ENCODE data around the gene GPR156.
"Not testable (repeated sequence)": the region's sequence is repeated elsewhere in the genome, so short reads cannot be mapped to it uniquely, and the experiment has no call there.

Gene GPR156

GRCh38 chr3:120284747-120285507, at the start of gene GPR156:
Gene GPR156, minus strand, starts transcription at chr3:120285222. Its CDS starts 41,124 bp downstream, at chr3:120244098.
- DNase-seq (ENCODE audit: low read depth in 3 of 3) = no peak

DNA sequence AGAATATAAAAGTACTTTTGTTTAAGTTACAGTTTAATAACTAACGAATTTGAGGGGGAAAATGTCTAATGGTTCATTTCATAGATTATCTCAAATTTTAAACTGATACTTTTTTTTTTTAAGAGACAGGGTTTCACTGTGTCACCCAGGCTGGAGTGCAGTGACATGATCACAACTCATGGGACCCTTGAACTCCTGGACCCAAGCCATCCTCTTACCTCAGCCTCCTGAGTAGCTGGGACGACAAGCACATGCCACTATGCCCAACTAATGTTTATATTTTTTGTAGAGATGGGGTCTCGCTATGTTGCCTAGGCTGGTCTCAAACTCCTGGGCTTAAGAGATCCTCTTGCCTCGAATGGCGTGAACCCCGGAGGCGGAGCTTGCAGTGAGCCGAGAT, 47.6 kb upstream of the GPR156 start:
- DNase-seq (ENCODE audit: low read depth in 3 of 3) = no peak

DNA sequence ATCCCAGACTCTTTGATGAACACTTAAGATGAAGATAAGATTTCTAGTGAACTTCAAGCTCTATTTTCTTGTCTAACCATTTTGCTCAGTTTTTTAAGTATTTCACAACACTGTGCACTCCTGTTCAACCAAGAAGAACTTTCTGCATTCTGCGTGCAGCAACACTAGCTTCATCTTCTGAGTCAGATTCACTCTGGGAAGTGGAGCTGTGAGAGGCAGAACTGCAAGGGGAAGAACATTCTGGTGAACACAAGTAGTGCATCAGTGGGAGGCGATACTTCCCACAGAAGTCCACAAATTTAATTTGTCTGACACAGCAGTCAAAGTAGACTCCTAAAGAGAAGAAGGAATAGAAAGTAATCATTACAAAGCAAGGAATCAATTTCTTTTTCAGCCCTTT, 46.1 kb upstream of the GPR156 start:
- no peak for DNase-seq (ENCODE audit: low read depth in 3 of 3)

- DNase-seq (ENCODE audit: low read depth in 3 of 3) = no peak
These were observed 41.8 kb upstream of the GPR156 start for GRCh38 chr3:120326784-120327183.

DNA sequence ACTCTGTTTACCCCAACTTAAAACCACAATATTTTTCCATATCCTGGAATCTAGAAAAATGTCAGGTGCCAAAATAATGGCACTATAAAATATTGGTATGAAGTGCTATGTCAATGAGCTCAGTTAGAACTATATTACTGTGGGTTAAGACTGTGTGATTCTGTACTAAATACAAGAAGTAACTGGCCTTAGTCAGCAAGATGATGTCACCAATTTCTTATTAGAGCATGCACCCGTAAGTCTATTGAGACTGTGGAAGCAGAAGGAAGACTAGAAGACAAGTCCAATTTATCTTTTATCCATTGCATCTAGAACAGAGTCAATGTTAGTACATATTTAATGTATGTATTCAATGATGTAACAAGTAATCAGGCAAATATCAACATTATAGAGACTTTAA, 39.2 kb upstream of the GPR156 start:
- no peak for DNase-seq (ENCODE audit: low read depth in 3 of 3)

DNA sequence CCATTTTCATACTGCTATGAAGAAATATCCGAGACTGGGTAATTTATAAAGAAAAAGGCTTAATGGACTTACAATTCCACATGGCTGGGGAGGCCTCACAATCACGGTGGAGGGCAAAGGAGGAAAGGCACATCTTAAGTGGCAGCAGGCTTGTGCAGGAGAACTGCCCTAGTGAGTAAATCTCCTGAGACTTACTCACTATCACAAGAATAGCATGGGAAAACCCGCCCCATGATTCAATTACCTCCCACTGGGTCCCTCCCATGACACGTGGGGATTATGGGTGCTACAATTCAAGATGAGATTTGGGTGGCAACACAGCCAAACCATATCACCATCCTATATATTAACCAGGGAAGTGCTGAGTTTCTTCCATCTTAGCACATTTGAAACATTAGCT, 38.7 kb upstream of the GPR156 start:
- DNase-seq (ENCODE audit: low read depth in 3 of 3) = not testable (repeated sequence)

DNA sequence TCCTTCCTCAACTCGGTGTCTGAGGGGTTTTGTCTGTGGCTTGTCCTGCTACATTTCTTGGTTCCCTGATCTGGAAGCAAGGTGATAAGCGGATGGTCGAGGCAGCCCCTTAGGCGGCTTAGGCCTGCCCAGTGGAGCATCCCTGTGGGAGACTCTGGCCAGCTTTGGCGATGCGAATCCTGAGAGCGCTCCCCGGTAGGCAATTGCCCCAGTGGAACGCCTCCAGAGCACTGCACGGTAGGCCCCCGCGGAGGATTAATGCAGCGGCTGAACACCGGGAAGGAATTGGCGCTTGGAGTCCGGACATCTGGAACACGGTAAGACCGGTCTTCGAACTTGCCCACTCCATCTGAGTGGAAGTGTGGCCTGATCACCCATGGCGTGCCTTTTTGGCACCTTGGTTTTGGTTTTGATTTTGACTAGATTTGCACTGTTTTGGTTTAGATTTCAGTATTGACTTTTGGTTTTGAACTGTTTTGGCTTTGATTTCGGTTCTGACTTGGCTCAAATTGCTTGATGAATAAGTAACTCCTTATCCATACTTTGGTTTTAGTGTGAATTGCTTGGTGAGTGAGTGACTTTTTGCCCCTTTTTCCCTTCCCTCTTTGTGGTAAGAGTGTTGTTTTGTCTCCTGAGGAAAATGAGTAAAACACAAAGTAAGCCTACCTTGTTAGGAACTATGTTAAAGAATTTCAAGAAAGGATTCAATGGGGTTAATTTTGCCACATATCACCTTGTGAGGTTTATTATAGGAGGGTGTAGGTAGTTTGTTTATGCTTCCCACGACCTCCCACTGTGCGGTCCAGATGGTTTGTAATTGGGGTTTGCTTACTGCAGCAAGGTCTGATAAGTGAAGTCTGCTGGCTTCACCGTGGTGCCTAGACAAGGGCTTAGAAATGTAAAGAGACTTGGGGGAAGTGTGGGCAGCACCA, 27.1 kb upstream of the GPR156 start:
- DNase-seq (ENCODE audit: low read depth in 3 of 3) = no peak

DNA sequence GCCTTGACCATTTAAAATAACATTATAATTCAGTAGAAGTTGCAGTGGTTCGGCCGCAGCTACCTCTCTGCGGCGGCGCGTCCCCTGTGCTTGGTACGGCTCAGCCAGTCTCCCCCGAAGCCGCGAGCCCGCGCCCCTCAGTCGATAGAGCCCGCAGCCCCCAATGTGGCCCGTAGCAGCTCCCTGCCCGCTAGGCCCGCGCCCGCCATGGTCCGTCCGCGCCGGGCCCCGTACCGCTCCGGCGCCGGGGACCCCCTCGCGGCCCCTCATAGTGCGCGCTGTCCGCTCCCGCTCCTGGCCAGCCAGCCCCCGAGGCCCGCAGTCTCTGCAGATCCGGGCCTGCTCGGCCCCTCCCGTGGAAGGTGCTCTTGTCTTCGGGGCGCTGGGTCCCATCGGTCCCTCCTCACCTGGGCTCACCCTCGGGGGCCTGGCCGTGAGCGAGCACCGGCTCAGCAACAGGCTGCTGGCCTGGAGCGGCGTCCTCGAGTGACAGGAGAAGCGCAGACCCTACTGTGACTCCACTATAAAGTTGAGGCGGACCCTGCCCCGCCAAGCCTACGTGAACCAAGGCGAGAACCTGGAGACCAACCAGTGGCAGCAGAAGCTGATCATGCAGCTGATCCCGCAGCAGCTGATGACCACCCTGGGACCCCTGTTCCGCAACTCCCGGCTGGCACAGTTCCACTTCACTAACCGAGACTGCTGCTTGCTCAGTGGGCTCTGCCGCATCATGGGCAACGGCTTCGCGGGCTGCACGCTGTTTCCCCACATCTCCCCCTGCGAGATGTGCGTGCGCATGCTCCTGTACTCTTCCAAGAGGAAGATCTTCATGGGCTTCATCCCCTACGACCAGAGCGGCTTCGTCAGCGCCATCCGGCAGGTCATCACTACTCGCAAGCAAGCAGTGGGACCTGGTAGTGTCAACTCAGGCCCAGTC, 21.8 kb upstream of the GPR156 start:
- DNase-seq (ENCODE audit: low read depth in 3 of 3) = no peak

GRCh38 chr3:120304616-120305015, 19.6 kb upstream of the GPR156 start:
- no peak for DNase-seq (ENCODE audit: low read depth in 3 of 3)

- DNase-seq (ENCODE audit: low read depth in 3 of 3) = no peak
These were observed 17.3 kb upstream of the GPR156 start for GRCh38 chr3:120302361-120302760.

DNA sequence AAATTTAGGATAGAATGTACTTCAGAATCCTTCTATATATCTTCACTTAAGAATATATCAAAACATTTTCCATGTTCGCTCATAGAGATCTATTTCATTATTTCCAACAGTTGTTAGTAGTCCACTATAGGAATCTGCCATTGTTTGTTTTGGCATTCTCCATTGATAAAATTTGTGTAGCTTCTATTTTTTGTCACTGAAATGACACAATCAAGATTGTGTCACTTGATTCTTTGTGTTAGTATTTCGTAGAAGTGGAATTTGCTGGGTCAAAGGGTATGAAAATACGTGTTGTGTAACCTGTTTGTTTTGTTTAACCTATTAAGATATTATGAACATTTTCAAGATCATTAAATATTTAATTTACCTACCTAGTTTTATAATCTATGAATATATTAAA, 15.9 kb upstream of the GPR156 start:
- no peak for DNase-seq (ENCODE audit: low read depth in 3 of 3)

DNA sequence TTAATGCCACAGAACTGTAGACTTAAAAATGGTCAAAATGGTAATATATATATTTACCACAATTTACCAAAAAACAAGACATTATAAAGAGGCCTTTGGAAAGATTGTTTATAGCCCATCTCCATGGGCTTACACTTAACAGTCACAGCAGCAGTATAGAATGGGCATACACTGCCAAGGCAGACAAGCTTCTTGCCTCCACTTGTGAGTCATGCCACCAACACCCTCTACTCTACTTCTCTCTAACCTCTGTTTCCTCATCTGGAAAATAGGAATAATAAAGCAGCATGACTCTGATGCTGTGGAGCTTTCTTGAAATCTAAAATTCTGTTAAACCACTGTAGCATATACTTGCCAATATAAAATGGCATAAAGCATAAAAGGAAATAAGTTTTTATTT, 14.4 kb upstream of the GPR156 start:
- no peak for DNase-seq (ENCODE audit: low read depth in 3 of 3)

DNA sequence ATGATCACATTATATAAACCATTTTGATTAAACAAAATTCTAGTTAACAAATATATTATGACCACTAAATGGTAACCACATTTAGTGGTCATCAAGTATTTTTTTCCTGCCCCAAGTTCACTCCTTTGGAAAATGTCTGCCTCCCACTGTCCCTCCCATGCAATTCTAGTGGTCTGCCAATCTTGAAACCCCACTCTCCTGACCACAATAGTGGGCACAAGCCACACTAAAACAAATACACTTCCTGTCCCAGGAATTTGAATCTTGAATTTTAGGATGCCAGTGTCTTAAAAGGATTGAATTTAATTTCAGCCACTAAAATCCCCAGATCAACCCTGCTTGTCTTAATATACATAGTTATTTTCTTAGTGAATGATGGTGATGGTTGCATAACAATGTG, 14.0 kb upstream of the GPR156 start:
- no peak for DNase-seq (ENCODE audit: low read depth in 3 of 3)

GRCh38 chr3:120291552-120291951, 6.5 kb upstream of the GPR156 start:
- DNase-seq (ENCODE audit: low read depth in 3 of 3) = not testable (repeated sequence)

GRCh38 chr3:120289636-120290035, 4.6 kb upstream of the GPR156 start:
- no peak for DNase-seq (ENCODE audit: low read depth in 3 of 3)

GRCh38 chr3:120286465-120286864, 1.4 kb upstream of the GPR156 start:
- DNase-seq (ENCODE audit: low read depth in 3 of 3) = no peak

DNA sequence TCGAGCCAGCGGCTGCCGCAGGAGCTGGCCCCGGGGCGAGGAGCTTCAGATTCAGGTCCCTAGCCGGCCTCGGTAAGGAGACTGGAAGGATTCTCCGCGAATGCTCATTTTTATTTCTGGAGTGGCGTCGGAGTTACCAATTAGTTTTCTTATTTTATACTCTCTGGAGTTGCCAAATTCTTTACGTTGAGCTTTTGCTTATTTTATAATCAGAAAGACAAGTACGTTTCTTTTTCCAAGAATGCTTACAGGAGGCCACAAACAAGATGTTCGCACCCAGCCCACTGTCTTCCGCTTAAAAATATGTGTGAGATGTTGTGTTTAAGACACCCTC, 453 bp upstream of the GPR156 start:
- no peak for DNase-seq (ENCODE audit: low read depth in 3 of 3)

- DNase-seq (ENCODE audit: low read depth in 3 of 3) = no peak
These were observed 3.8 kb downstream of the GPR156 start for GRCh38 chr3:120281261-120281660.

GRCh38 chr3:120280566-120280965, 4.5 kb downstream of the GPR156 start:
- DNase-seq (ENCODE audit: low read depth in 3 of 3) = no peak

GRCh38 chr3:120280026-120280425, 5.0 kb downstream of the GPR156 start:
- DNase-seq (ENCODE audit: low read depth in 3 of 3) = no peak

- no peak for DNase-seq (ENCODE audit: low read depth in 3 of 3)
These were observed 8.3 kb downstream of the GPR156 start for GRCh38 chr3:120276767-120277166.

- no peak for DNase-seq (ENCODE audit: low read depth in 3 of 3)
These were observed 9.4 kb downstream of the GPR156 start for GRCh38 chr3:120275618-120276017.

Data from stimulated activated CD4-positive, alpha-beta T cell treated with anti-CD3 and anti-CD28 coated beads, TNF-alpha, amount 100 ng/mL, for 4 hours (primary cell).